ENCODE results near the gene UNKL. TPM values are rescaled to one million over a fixed set of nuclear protein-coding genes. Genes with fewer than 3 reads are reported as not detected.

The UNKL gene
- polyA plus RNA-seq, 1 donor, result 21.9 TPM

DNA sequence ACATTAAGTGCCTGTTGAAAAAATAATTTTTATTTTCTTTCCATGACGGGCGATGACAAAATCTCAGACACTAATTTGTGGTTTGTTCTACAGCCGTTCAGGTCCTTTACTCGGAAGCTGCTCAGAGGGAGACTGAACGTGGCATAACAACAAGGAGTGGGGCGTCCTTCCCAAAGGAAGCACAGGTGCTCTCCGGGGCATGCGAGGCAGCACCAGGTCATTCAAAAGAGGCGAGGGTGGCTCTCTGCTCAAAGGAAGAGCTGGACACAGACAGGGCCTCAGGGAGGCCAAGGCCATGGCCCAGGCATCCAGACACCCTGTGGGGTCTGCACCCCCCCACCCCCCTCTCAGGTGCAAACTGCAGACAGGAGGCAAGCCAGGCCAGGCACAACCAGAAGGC is 16.2 kb downstream of the UNKL start:
- WGBS (ENCODE audit: insufficient coverage, low lambda C conversion rate), result no CpG with 5 or more reads among the region's 9 CpGs

DNA sequence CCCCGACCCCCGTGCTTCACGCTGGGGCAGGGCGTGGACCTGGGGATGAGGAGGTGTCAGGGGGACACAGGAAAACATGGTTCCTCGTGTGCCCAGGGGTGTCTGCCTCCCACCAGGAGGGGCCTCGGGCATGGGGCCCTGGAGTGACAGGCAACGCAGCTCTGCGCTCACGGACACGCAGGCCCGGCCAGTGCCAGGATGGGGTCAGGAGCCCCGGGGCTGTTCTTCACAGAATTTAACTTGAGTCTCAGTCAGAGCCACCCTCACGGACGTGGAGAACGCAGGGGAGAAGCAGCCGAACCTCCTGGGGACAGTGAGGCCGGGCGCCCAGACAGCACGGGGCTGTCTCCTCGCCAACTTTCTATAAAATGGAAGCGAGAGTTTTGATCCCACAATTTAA is 16.7 kb downstream of the UNKL start:
- no CpG with 5 or more reads among the region's 21 CpGs for WGBS (ENCODE audit: insufficient coverage, low lambda C conversion rate)
- Histone ChIP-seq H3K4me1 (ENCODE audit: control insufficient read depth, insufficient read depth, low read length) (no peaks in the 10 kb centered on the region), H3K27ac (ENCODE audit: low read length) (no peak overlapping the region), H3K9me3 (ENCODE audit: control insufficient read depth, low read depth, low read length) (no peaks in the 10 kb centered on the region), H3K36me3 (ENCODE audit: control insufficient read depth, insufficient read depth, low read length) (peaks cover 66% of the 10 kb centered on the region), H3K4me3 (ENCODE audit: low read length) (no peak overlapping the region), H3K27me3 (ENCODE audit: control insufficient read depth, insufficient read depth, low read length) (no peaks in the 10 kb centered on the region)
- no peak for DNase-seq

More for the DNA sequence above, 16.2 kb downstream of the UNKL start:
- Histone ChIP-seq H3K27me3 (ENCODE audit: control insufficient read depth, insufficient read depth, low read length) (no peaks in the 10 kb centered on the region), H3K4me3 (ENCODE audit: low read length) (no peak overlapping the region), H3K27ac (ENCODE audit: low read length) (no peak overlapping the region), H3K36me3 (ENCODE audit: control insufficient read depth, insufficient read depth, low read length) (peaks cover 64% of the 10 kb centered on the region), H3K4me1 (ENCODE audit: control insufficient read depth, insufficient read depth, low read length) (no peaks in the 10 kb centered on the region), H3K9me3 (ENCODE audit: control insufficient read depth, low read depth, low read length) (no peaks in the 10 kb centered on the region)
- DNase-seq, result no peak

DNA sequence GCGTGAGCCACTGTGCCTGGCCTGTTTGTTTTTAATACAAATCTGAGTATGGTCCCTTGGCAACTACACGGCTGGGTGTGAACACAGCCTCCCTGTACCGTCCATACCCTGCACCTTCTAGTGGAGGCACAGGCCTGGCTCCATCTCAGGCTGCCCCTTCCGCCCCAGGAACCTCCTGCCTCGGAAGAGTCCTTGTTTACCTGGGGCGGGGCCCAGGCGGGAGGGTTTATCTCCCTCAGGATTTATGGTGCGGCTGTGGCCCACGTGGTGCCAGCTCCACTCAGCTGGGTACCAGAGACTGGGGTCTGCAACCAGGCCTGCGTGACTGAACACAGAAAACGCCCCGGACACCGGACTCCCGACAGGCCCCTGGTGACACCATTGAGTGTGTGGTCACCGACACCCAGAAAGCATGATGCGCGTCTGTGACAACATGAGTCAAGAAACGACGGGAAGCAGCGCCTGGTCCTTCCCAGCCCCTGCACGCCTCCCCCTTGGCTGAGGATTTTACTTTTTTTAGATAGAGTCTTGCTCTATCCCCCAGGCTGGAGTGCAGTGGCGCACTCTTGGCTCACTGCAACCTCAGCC is 19.0 kb downstream of the UNKL start:
- no CpG with 5 or more reads among the region's 22 CpGs for WGBS (ENCODE audit: insufficient coverage, low lambda C conversion rate)
- Histone ChIP-seq H3K27ac (ENCODE audit: low read length) (no peak overlapping the region), H3K27me3 (ENCODE audit: control insufficient read depth, insufficient read depth, low read length) (no peaks in the 10 kb centered on the region), H3K4me3 (ENCODE audit: low read length) (no peak overlapping the region), H3K4me1 (ENCODE audit: control insufficient read depth, insufficient read depth, low read length) (no peaks in the 10 kb centered on the region), H3K9me3 (ENCODE audit: control insufficient read depth, low read depth, low read length) (no peaks in the 10 kb centered on the region), H3K36me3 (ENCODE audit: control insufficient read depth, insufficient read depth, low read length) (peaks cover 64% of the 10 kb centered on the region)
- peak in 1 of 2 donors; percentile 20 for DNase-seq

DNA sequence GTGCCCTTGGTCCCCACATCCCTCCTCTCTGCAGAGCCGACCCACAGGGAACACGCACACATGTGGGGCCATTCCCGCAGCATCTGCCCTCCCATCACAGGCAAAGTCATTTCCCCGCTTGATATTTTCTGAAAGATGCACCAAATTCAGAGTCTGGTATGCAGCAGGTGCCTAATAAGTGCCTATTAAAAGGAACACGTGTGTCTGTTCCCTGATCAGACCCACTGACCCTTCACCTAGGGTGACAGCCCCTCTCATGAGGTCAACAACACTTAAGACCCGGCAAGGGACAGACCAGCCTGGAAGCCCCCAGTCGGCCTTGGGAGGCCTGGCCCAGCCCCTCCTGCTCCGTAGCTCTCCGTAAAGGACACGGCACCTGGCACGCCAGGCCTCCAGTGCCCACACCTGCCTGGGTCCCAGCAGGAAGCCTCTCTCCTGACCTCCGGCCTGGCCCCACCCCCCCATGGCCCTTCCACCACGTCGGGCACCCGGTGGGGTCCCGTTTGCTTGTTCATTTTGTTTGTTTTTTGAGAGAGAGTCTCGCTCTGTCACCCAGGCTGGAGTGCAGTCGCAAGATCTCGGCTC is 20.0 kb downstream of the UNKL start:
- Histone ChIP-seq H3K27me3 (ENCODE audit: control insufficient read depth, insufficient read depth, low read length) (no peaks in the 10 kb centered on the region), H3K4me1 (ENCODE audit: control insufficient read depth, insufficient read depth, low read length) (no peaks in the 10 kb centered on the region), H3K4me3 (ENCODE audit: low read length) (no peak overlapping the region), H3K27ac (ENCODE audit: low read length) (no peak overlapping the region), H3K9me3 (ENCODE audit: control insufficient read depth, low read depth, low read length) (no peaks in the 10 kb centered on the region), H3K36me3 (ENCODE audit: control insufficient read depth, insufficient read depth, low read length) (peaks cover 67% of the 10 kb centered on the region)
- WGBS (ENCODE audit: insufficient coverage, low lambda C conversion rate), result no CpG with 5 or more reads among the region's 19 CpGs
- no peak for DNase-seq

DNA sequence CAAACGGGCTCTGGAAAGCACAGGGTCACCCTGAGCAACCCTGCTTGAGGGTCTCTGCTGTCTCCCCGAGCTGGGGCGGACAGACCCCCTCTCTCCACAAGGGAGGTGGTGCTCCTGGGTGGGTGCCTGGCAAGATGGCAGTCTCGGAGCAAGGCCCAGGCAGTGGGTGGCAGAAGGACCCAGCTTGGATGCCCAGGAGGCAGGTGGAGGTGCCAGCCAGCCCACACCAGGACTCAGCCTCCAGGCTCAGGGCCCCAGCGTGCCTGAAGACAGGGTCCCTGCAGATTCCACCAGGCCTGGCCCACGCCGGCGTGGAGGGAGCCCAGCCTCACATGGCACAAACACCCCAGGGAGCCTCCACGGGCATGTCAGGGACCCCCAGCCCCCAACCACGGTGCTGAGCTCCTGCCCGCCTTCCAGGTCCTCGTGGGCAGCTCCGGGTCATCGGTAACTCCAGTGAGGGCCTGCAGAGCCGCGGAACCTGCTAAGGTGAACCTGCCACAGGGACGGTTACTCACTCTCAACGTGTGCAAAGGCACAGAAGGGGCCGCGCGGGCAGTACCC is 20.8 kb downstream of the UNKL start:
- WGBS (ENCODE audit: insufficient coverage, low lambda C conversion rate), result no CpG with 5 or more reads among the region's 21 CpGs

DNA sequence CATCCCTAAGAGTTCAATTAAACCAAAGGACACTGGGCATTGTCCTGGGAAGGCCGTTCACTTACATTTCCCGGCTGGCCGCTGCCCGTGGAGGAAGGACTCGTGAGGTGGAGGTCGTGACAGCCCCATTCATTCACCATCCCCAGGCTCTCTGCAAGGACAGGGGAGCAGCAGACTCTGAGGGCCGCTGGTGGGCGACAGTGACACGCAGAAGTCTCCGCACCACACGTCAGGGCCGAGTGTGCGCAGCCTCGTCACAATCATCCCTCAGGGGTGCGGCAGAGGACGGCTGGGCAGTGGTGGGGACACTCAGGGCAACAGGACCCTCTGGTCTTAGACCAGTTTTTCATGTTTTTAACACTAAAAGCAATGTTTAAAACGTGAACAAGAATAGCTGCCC is 21.7 kb downstream of the UNKL start:
- no peak overlapping the region for H3K4me3 ChIP-seq (ENCODE audit: low read length)
- H3K4me1 ChIP-seq (ENCODE audit: control insufficient read depth, insufficient read depth, low read length), result no peaks in the 10 kb centered on the region
- H3K27me3 ChIP-seq (ENCODE audit: control insufficient read depth, insufficient read depth, low read length), result no peaks in the 10 kb centered on the region
- WGBS (ENCODE audit: insufficient coverage, low lambda C conversion rate), result 90% methylated on average over 2 of the region's 17 CpGs
- H3K9me3 ChIP-seq (ENCODE audit: control insufficient read depth, low read depth, low read length), result no peaks in the 10 kb centered on the region
- no peak for DNase-seq
- H3K27ac ChIP-seq (ENCODE audit: low read length), result no peak overlapping the region
- peaks cover 62% of the 10 kb centered on the region for H3K36me3 ChIP-seq (ENCODE audit: control insufficient read depth, insufficient read depth, low read length)

More for the DNA sequence above, 20.8 kb downstream of the UNKL start:
- Histone ChIP-seq H3K4me1 (ENCODE audit: control insufficient read depth, insufficient read depth, low read length) (no peaks in the 10 kb centered on the region), H3K4me3 (ENCODE audit: low read length) (no peak overlapping the region), H3K27me3 (ENCODE audit: control insufficient read depth, insufficient read depth, low read length) (no peaks in the 10 kb centered on the region), H3K36me3 (ENCODE audit: control insufficient read depth, insufficient read depth, low read length) (peaks cover 65% of the 10 kb centered on the region), H3K27ac (ENCODE audit: low read length) (no peak overlapping the region), H3K9me3 (ENCODE audit: control insufficient read depth, low read depth, low read length) (no peaks in the 10 kb centered on the region)
- no peak for DNase-seq

DNA sequence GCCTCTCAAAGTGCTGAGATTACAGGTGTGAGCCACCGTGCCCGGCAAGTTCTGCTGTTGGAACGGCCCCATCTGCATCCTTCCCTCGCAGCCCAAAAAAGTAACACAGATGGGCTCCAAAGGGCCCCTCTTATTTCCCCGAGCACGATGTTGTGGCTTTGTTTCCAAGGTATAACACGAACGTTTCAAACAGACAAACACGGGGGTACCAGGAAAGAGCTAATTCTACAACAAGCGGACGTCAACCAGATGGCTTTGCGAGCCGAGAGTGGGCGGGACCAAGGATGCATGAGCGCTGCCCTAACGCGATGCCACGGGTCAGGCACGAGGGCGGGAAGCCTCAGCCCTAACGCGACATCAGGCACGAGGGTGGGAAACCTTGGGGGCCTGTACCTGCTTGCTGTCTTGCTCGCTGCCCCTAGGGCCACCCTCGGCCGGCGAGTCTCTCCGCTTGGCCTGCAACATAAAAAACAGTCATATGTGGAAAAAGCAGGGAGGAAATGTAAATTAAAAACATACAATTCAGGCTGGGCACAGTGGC is 24.2 kb downstream of the UNKL start:
- 100% methylated on average over 2 of the region's 28 CpGs for WGBS (ENCODE audit: insufficient coverage, low lambda C conversion rate)
- Histone ChIP-seq H3K27me3 (ENCODE audit: control insufficient read depth, insufficient read depth, low read length) (no peaks in the 10 kb centered on the region), H3K9me3 (ENCODE audit: control insufficient read depth, low read depth, low read length) (no peaks in the 10 kb centered on the region), H3K4me3 (ENCODE audit: low read length) (no peak overlapping the region), H3K36me3 (ENCODE audit: control insufficient read depth, insufficient read depth, low read length) (peaks cover 57% of the 10 kb centered on the region), H3K27ac (ENCODE audit: low read length) (no peak overlapping the region), H3K4me1 (ENCODE audit: control insufficient read depth, insufficient read depth, low read length) (no peaks in the 10 kb centered on the region)
- no peak for DNase-seq

DNA sequence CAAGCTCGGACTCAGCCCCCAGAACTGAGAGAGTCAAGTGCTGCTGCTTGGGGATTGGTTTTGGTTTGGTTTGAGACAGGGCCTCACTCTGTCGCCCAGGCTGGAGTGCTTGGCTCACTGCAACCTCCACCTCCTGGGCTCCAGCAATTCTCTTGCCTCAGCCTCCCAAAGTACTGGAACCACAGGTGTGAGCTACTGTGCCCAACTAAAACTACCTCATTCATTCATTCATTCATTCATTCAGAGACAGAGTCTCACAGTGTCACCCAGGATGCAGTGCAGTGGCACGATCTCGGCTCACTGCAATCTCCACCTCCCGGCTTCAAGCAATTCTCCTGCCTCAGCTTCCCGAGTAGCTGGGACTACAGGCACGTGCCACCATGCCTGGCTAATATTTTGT is 24.7 kb downstream of the UNKL start:
- no CpG with 5 or more reads among the region's 7 CpGs for whole genome bisulfite sequencing (ENCODE audit: insufficient coverage, low lambda C conversion rate)
- Histone ChIP-seq H3K27me3 (ENCODE audit: control insufficient read depth, insufficient read depth, low read length) (no peaks in the 10 kb centered on the region), H3K27ac (ENCODE audit: low read length) (no peak overlapping the region), H3K9me3 (ENCODE audit: control insufficient read depth, low read depth, low read length) (no peaks in the 10 kb centered on the region), H3K36me3 (ENCODE audit: control insufficient read depth, insufficient read depth, low read length) (peaks cover 60% of the 10 kb centered on the region), H3K4me3 (ENCODE audit: low read length) (no peak overlapping the region), H3K4me1 (ENCODE audit: control insufficient read depth, insufficient read depth, low read length) (no peaks in the 10 kb centered on the region)
- no peak for DNase-seq

DNA sequence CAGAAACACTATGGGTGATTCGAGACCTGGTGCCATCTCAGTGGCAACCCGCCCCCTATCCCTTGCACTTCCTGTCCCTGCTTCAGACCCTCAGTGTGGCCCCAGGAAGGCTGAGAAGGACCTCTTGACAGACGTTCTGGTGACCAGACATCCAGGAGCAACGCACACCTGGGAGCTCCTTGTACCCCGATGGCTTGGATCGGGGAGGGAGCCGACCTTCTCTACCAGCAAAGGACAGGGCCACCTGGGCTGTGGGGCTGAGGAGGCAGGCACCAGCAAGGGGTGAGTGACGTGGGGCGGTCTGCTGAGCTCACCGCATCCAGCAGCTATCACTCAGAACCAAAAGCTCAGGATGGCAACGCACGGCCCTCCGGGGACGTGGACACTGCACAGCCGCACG is 27.2 kb downstream of the UNKL start:
- no peaks in the 10 kb centered on the region for H3K9me3 ChIP-seq (ENCODE audit: control insufficient read depth, low read depth, low read length)
- no peaks in the 10 kb centered on the region for H3K4me1 ChIP-seq (ENCODE audit: control insufficient read depth, insufficient read depth, low read length)
- no CpG with 5 or more reads among the region's 16 CpGs for WGBS (ENCODE audit: insufficient coverage, low lambda C conversion rate)
- H3K27me3 ChIP-seq (ENCODE audit: control insufficient read depth, insufficient read depth, low read length), result no peaks in the 10 kb centered on the region
- no peak overlapping the region for H3K27ac ChIP-seq (ENCODE audit: low read length)
- H3K4me3 ChIP-seq (ENCODE audit: low read length), result no peak overlapping the region
- DNase-seq, result no peak
- peaks cover 43% of the 10 kb centered on the region for H3K36me3 ChIP-seq (ENCODE audit: control insufficient read depth, insufficient read depth, low read length)

DNA sequence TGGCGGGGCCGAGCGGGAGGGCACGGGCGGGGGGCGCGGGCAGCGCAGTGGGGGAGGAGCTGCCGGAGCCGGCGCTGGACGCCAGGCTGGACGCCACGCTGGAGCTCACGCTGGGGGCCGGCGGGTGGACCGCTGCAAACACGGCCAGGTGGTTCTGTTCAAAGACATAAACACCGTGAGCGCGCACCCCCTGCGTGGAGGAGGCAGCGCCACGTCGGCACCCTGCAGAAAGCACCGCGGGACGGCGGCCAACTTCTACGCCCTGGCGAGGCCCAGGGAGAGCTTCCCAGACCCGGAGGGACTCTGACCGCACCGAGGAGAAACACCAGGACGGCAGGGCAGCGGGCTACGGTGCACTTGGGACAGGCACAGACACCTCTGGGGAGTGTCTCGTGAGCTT is 29.3 kb downstream of the UNKL start:
- H3K4me1 ChIP-seq (ENCODE audit: control insufficient read depth, insufficient read depth, low read length), result no peaks in the 10 kb centered on the region
- no peaks in the 10 kb centered on the region for H3K27me3 ChIP-seq (ENCODE audit: control insufficient read depth, insufficient read depth, low read length)
- no CpG with 5 or more reads among the region's 39 CpGs for WGBS (ENCODE audit: insufficient coverage, low lambda C conversion rate)
- H3K4me3 ChIP-seq (ENCODE audit: low read length), result no peak overlapping the region
- H3K36me3 ChIP-seq (ENCODE audit: control insufficient read depth, insufficient read depth, low read length), result peaks cover 40% of the 10 kb centered on the region
- H3K9me3 ChIP-seq (ENCODE audit: control insufficient read depth, low read depth, low read length), result no peaks in the 10 kb centered on the region
- no peak for DNase-seq
- H3K27ac ChIP-seq (ENCODE audit: low read length), result no peak overlapping the region

Measured in large intestine (tissue), 3 donors.